HG03520 (cell line): ENCODE measurements around the gene CATSPERZ.

Experiments
- ATAC-seq: cut with Tn5 transposase; IDR thresholded peaks from one replicate; pipeline ENCODE4 v1.9.1; 2021; ENCODE audit warnings: mild to moderate bottlenecking, moderate library complexity; ENCODE audit not compliant: unreplicated experiment

The CATSPERZ gene, protein sequence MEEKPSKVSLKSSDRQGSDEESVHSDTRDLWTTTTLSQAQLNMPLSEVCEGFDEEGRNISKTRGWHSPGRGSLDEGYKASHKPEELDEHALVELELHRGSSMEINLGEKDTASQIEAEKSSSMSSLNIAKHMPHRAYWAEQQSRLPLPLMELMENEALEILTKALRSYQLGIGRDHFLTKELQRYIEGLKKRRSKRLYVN

DNA sequence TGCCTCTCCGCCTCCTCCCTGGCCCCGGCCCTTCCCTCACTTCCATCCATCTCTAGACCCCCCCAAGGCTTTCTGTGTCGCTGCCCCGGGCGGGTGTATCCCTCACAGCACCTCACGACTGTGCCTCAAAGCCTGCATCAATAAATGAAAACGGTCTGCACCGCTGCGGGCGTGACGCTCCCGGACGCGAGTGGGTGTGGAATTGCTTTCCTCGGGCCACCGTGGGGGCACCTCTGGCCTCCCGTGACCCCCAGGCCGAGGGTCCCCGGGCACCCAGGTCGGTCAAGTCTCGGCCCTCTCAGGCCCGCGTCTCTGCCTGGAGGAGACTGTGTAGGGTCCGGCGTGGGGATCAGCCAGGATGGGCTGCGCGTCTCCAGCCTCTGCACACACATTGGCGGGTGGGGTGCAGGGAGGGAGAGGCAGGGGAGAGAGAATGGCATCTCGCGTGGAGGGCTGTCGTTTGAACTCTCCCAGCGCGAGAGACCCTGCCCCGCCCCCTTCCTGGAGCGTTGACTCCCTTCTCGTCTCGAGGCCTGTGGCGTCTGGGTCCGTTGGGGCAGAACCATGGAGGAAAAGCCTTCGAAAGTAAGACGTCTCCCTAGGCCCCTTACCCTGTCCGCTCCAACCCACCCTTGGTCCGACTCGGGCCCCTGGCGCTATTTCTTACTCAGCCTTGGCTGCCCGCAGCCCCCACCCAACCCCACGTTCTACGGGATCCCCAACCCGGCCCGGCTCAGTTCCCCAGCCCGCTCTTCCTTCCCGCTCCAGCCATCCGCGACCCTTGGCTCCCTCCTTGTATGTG is at the start of gene CATSPERZ:
CATSPERZ (plus strand) TSS at position 512 of the 802 bp plus-strand sequence; CDS start at position 565, 53 bp downstream.
- no peak for ATAC-seq

DNA sequence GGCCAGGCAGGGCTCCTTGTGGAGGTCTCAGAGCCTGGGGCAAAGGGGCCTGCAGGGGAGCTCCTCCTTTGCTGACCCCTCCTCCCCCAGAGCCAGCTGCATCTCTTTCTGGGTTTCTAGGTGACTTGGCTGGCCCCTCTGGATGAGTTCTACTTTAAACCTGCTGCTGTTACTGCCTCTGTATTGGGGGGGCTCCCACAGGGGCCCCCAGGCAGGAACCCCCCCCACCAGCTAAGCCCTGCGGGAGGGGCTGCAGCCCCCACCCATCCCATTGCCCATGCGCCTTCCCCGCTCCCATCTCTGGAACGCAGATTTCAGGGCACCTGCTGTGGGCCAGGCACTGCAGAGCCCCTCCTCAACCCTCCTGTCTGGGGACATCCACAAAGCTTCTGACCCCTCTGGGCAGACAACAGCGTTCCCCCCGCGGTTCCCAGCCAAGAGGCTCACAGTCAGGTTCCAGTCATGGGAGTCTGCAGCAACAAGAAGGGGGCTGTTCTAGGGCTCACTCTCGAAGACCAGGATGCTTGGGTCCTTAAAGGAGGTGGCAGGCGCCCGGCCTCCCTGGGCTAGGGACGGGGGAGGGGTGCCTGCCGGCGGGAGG is 49.6 kb upstream of the CATSPERZ start:
- no peak for ATAC-seq

DNA sequence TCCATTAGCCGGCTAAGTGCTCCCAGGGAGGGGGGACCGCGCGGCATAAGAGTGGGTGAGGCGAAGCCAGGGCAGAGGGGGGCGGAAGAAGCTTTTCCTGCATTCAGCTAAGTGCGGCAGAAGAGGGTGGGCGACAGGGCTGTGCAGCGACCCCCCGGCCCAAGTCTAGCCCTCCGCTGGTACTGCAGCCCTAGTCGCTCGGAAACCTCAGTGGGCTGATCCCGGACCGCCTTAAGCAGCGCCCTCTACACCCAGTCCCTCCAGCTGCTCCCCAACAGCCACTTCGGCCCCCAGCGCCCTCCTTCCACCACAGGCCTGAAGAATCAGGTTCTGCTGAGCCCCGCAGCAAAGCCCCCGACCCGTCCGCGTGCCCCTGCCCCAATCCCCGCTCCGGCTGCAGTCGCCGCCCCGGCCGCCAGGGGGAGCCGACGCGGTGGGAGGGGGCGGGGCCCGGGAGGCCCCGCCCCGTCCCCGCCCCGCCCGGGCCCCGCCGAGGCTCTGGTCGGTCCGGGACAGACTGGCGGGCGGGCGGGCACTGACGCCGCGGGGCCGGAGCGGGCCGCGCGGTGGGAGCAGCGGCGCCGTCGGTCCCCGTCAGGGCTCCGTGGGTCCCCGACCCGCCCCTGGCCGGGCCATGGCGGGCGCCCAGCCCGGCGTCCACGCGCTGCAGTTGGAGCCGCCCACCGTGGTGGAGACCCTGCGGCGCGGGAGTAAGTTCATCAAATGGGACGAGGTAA is 49.0 kb upstream of the CATSPERZ start, which contains the start of gene PLCB3:
PLCB3 (plus strand) TSS at position 515 of the 737 bp plus-strand sequence; CDS start at position 635, 120 bp downstream.
- ATAC-seq = no peak

- no peak for ATAC-seq
These were observed 48.5 kb upstream of the CATSPERZ start for GRCh38 chr11:64251753-64252002.

GRCh38 chr11:64252003-64252872 is 47.9 kb upstream of the CATSPERZ start:
- no peak for ATAC-seq

DNA sequence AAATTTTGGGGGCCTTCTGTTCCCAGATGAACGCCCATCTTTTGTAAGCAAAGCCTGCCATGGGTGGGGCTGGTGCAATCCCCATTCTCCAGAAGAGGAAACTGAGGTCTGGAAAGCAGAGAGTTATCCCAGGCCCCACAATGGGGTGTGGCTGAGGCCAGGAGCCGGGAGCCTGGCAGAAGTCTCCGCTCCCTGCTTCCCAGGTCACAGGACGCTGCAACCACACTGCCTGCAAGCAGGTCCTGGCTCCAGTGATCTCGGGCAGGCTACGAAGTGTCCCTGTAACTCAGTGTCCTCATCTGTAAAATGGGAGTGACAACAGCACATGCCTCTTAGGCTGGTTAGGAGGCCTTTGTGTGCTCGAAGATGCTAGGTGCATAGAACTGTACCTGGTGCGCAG is 47.1 kb upstream of the CATSPERZ start:
- no peak for ATAC-seq

DNA sequence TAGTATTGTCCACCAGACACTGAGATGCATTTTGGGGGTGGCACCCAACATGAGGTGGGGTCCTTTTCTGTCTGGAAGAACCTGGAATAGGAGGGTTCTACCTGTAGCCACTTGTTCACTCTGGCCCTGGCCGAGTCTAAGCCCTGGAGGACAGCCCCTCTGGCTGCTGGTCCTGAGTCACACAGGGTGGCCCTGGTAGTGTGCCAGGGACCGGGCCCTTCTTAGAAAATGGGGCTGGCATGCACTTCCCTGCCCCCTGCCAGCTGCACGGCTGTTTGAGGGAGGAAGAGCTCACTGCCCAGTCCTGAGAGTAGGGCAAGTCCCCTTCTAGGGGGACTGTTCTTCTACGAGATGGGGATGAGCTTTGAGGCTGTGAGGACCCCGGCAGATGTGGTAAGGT is 46.7 kb upstream of the CATSPERZ start:
- no peak for ATAC-seq

GRCh38 chr11:64254326-64254725 is 45.8 kb upstream of the CATSPERZ start:
- no peak for ATAC-seq

- ATAC-seq = no peak
These were observed 44.7 kb upstream of the CATSPERZ start for GRCh38 chr11:64255135-64256128.

DNA sequence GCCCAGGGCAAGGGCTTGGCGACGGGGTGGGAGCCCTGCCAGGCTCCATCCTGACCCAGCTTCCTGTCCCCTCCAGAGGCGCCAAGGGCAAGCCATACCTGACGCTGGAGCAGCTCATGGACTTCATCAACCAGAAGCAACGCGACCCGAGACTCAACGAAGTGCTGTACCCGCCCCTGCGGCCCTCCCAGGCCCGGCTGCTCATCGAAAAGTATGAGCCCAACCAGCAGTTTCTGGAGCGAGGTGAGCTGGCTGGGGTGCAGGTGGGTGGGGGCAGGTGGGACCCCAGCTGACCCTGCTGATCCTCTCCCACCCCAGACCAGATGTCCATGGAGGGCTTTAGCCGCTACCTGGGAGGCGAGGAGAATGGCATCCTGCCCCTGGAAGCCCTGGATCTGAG is 43.9 kb upstream of the CATSPERZ start:
- no peak for ATAC-seq

DNA sequence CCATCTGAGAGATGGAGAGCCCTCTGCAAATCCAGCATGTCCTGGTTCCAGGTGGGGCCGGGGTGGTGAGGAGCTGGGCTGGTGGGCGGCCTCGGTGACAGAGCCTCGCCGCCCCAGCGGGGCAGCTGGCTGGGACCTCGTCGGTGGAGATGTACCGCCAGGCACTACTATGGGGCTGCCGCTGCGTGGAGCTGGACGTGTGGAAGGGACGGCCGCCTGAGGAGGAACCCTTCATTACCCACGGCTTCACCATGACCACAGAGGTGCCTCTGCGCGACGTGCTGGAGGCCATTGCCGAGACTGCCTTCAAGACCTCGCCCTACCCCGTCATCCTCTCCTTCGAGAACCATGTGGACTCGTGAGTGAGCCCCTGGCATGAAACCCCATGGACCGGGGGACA is 41.8 kb upstream of the CATSPERZ start:
- ATAC-seq = no peak

GRCh38 chr11:64258946-64259532 is 41.1 kb upstream of the CATSPERZ start:
- no peak for ATAC-seq

DNA sequence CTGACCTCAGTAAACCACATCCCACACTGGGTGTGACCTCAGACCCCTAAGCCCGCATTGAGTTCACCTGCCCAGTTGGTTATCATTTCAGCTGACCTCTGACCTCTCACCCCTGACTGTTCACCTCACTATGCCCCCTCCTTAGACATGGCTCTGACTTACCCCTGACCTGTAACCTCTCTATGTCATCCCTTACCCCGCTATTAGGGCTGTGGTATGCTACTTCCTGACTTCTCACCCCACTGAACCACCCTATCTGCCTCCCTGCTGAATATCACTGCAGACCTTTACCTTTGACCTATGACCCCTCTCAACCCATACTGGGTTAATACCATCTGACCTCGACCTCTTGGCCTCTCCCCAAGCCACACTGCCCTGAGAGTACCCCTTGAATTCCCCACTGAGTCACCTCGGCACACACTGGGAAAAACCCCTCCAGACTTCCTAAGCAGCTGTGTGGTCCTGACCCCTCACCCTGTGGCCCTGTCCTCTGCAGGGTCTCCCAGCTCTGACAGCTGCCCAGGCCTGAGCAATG is 40.6 kb upstream of the CATSPERZ start:
- ATAC-seq = no peak

DNA sequence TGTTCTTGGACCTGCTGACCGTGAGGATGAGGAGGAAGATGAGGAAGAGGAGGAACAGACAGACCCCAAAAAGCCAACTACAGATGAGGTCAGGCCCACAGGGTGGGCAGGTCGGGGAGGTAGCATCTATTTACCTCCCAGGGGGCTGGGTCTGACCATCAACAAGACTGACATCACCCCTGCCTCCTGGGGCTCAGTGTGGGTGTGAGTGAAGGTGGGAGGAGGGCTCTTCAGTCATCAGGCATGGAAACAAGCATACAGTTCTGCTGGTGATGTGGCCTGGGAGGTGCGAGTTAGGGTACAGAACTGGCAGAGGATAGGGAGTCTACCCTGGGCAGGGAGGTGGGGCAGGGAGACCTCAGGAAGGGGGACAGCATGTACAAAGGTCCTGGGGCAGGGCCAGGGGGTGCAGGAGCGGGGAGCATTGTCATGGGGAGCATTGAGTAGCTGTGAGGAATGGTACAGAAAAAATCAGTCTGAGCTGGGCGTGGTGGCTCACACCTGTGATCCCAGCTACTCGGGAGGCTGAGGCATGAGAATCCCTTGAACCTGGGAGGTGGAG is 39.9 kb upstream of the CATSPERZ start:
- ATAC-seq = no peak

DNA sequence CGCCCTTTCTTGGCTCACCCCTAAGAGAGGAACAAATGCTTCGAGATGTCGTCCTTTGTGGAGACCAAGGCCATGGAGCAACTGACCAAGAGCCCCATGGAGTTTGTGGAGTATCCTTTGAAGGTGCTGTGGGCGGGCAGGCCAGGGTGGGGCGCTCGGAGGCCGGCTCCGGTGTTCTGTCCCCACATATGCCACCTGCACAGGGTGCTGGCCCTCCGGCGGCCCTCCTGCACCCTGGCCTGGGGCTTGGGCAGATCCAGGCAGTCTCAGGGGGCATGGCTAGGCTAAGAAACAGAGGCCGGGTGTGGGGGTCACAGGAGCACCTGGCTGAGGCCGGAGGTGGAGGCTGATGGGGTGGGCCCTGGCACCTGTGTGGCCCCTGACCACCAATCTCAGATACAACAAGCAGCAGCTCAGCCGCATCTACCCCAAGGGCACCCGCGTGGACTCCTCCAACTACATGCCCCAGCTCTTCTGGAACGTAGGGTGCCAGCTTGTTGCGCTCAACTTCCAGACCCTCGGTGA is 38.5 kb upstream of the CATSPERZ start:
- no peak for ATAC-seq

DNA sequence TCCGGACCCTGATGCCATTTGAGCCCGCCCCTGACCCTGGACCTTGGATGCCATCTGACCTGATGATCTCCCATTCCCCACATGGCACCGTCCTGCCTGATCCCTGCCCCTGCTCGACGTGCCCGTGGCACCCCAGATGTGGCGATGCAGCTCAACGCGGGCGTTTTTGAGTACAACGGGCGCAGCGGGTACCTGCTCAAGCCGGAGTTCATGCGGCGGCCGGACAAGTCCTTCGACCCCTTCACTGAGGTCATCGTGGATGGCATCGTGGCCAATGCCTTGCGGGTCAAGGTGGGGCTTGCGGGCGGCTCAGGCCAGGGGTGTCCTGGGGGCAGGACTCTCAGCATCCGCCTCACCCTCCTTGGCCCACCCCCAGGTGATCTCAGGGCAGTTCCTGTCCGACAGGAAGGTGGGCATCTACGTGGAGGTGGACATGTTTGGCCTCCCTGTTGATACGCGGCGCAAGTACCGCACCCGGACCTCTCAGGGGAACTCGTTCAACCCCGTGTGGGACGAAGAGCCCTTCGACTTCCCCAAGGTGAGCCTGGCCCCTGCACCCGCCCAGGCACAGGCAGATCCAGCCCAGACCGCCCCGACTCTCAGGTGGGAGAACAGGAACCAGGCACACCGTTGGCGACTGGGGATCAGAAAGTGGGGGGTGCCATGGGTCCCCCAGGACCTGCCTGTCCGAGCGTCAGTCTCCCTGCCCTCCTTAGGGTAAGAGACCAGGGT is 37.7 kb upstream of the CATSPERZ start:
- ATAC-seq = no peak
